ENCODE results near the gene CABP5. TPM values are rescaled to one million over a fixed set of nuclear protein-coding genes. Genes with fewer than 3 reads are reported as not detected.
"Not testable (repeated sequence)": the region's sequence is repeated elsewhere in the genome, so short reads cannot be mapped to it uniquely, and the experiment has no call there.

Gene CABP5
- not detected for total RNA-seq

DNA sequence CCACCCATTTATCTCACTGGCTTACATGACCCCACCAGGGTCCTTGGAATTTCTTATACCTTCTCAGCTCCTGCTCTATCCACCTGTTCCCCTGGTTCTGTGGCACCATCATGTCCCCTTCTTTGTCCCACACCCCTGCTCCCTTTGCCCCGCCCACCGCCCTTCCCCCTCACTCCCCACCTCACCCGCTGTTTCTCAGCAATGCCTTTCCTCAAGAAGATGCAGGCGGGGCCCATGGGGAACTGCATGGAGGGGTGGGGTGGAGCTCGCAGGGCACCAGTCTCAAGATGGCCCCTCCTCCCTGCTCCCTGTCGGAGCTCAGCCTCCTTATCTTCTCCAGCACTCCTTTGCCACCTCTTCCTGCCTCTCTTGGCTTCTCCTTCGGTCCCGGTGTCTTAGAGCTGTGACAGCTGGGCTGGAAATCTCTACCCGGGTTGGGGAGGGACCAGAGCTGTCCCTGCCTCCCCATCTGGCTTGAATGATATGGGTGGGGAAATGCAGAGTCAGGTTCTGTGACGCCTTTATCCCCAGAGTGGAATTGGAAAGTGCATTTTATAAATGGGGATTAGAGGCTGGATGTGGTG, at the start of gene CABP5:
TSS of gene CABP5 (minus strand) at position 405 of the 584 bp plus-strand sequence. CDS start at position 248, 157 bp downstream.
- no peaks in the 10 kb centered on the region for H3K27me3 ChIP-seq (replicated peaks; ENCODE audit: insufficient read depth)
- ATAC-seq (ENCODE audit: insufficient number of reproducible peaks, low FRiP score, low read depth): no peak
- no peaks in the 10 kb centered on the region for H3K4me1 ChIP-seq (ENCODE audit: control insufficient read depth in 1 of 2, low read depth in 2 of 2)
- TF ChIP-seq, protein P1, sequence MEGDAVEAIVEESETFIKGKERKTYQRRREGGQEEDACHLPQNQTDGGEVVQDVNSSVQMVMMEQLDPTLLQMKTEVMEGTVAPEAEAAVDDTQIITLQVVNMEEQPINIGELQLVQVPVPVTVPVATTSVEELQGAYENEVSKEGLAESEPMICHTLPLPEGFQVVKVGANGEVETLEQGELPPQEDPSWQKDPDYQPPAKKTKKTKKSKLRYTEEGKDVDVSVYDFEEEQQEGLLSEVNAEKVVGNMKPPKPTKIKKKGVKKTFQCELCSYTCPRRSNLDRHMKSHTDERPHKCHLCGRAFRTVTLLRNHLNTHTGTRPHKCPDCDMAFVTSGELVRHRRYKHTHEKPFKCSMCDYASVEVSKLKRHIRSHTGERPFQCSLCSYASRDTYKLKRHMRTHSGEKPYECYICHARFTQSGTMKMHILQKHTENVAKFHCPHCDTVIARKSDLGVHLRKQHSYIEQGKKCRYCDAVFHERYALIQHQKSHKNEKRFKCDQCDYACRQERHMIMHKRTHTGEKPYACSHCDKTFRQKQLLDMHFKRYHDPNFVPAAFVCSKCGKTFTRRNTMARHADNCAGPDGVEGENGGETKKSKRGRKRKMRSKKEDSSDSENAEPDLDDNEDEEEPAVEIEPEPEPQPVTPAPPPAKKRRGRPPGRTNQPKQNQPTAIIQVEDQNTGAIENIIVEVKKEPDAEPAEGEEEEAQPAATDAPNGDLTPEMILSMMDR (IDR thresholded peaks at IDR 0.05): no peak
- DNase-seq (ENCODE audit: low spot score): no peak
- H3K9me3 ChIP-seq: no peaks in the 10 kb centered on the region
- H3K36me3 ChIP-seq: peaks cover 2% of the 10 kb centered on the region
- no peak within 1 kb of the TSS for H3K27ac ChIP-seq
- H3K4me3 ChIP-seq: no peak within 1 kb of the TSS

DNA sequence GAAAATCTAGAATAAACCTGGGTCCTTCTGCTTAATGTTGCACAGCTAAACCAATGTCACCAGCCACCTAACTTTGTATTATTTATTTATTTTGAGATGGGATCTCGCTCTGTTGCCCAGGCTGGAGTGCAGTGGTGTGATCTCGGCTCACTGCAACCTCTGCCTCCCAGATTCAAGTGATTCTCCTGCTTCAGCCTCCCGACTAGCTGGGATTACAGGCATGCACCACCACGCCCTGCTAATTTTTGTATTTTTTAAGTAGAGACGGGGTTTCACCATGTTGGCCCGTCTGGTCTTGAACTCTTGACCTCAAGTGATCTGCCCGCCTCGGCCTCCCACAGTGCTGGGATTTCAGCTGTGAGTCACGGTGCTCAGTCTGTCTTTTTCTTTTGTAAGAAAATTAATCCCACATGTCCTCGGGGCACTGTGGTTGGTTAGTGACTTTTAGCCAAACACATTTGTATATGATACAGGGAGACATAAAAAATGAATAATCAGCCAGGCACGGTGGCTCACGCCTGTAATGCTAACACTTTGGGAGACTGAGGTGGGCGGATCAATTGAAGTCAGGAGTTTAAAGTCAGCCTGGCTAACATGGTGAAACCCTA, 47.3 kb upstream of the CABP5 start:
- not testable (repeated sequence) for DNase-seq (ENCODE audit: low spot score); H3K4me1 ChIP-seq (ENCODE audit: control insufficient read depth in 1 of 2, low read depth in 2 of 2); H3K27me3 ChIP-seq (replicated peaks; ENCODE audit: insufficient read depth); H3K27ac ChIP-seq; ATAC-seq (ENCODE audit: insufficient number of reproducible peaks, low FRiP score, low read depth); H3K9me3 ChIP-seq; H3K4me3 ChIP-seq
- H3K36me3 ChIP-seq: peaks cover 15% of the 10 kb centered on the region

DNA sequence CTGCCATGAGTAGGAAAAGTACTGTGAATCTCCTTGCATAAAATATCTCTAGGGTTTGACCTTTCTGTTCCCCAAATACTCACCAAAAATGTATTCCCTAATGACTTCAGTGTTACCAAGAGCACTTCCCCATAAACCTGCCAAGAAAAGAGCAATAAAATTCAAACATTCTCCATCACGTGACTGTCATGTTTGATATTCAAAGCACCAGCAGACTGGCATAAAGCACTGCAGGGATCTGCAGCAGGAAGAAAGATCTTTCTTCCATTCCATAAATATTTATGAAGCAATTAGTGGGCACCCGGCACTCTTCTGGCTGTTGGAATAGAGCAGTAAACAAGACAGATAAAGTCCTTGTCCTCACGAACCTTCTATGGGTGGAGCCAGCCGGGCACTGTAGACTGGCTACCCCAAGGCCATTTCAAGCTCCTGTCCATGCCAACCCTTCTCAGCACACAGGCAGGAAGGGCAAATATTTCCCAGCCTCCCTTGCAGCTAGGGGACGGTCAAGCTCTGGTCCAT, 46.5 kb upstream of the CABP5 start:
- Histone ChIP-seq H3K4me3 (no peak overlapping the region), H3K27ac (no peak overlapping the region), H3K9me3 (no peaks in the 10 kb centered on the region), H3K4me1 (ENCODE audit: control insufficient read depth in 1 of 2, low read depth in 2 of 2) (no peaks in the 10 kb centered on the region), H3K36me3 (peaks cover 9% of the 10 kb centered on the region), H3K27me3 (replicated peaks; ENCODE audit: insufficient read depth) (no peaks in the 10 kb centered on the region)
- no peak for ATAC-seq (ENCODE audit: insufficient number of reproducible peaks, low FRiP score, low read depth)
- TF ChIP-seq, protein P1 (IDR thresholded peaks at IDR 0.05): no peak
- DNase-seq (ENCODE audit: low spot score): no peak

DNA sequence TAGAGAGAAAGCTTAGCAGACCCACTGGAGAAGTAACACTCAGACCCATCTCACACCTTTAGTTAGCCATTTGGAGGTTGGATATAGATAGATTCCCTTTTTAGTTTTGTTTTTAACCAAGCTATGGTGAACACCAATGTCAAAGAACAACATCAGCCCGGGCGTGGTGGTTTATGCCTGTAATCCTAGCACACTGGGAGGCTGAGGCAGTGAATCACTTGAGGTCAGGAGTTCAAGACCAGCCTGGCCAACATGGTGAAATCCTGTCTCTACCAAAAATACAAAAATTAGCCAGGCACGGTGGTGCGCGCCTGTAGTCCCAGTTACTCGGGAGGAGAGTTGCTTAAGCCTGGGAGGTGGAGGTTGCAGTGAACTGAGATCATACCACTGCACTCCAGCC, 45.1 kb upstream of the CABP5 start:
- H3K4me3 ChIP-seq; H3K36me3 ChIP-seq; H3K27me3 ChIP-seq (replicated peaks; ENCODE audit: insufficient read depth); ATAC-seq (ENCODE audit: insufficient number of reproducible peaks, low FRiP score, low read depth); H3K27ac ChIP-seq; DNase-seq (ENCODE audit: low spot score); H3K4me1 ChIP-seq (ENCODE audit: control insufficient read depth in 1 of 2, low read depth in 2 of 2); H3K9me3 ChIP-seq: not testable (repeated sequence)

DNA sequence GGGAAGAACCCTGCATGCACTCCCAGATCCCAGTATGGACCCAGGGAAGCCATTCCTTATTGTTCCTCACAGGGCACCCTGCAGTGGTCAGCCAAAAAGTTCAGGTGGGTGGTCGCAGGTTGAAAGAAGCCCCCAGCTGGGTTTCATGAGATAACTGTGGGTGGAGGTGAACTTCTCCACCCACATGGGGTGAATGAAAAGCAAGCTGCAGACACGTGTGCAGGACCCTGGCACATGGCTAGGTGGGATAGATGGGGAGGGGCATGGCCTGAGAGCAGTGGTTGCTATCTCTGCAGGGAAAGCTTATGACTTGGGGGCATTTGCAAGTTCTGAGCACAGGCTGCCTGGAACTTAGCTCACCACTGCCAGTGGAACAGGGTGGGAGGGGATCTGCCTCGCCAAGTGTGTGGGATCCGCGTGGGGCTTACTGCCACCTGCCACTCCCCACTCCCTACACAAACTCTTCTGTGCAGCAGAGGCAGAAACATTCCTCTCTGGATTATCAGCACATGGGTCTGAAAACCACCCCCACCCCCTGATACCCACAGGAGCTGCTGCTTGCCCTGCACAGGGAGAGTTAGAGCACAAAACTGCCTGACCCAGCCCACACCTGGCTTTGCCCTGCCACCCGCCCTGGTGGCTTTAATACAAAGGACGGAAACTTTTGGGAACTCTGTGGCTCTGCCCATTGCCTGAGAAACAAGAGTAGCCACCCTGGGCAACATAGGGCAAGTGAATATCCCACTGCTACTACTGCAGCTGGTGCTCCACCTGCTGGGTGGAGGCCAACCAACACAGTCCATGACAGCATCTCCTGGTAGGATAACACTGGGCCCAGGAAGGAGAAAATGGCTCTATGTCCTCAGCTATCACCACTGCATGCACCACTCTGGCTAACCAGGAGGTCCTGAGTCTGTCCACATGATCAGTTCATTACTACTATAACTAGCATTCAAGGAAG, 42.3 kb upstream of the CABP5 start:
- no peaks in the 10 kb centered on the region for H3K9me3 ChIP-seq
- H3K4me1 ChIP-seq (ENCODE audit: control insufficient read depth in 1 of 2, low read depth in 2 of 2): no peaks in the 10 kb centered on the region
- TF ChIP-seq, protein P1 (IDR thresholded peaks at IDR 0.05): no peak
- H3K36me3 ChIP-seq: peaks cover 9% of the 10 kb centered on the region
- H3K4me3 ChIP-seq: no peak overlapping the region
- no peaks in the 10 kb centered on the region for H3K27me3 ChIP-seq (replicated peaks; ENCODE audit: insufficient read depth)
- H3K27ac ChIP-seq: no peak overlapping the region
- ATAC-seq (ENCODE audit: insufficient number of reproducible peaks, low FRiP score, low read depth) (no peak), DNase-seq (ENCODE audit: low spot score) (no peak)

DNA sequence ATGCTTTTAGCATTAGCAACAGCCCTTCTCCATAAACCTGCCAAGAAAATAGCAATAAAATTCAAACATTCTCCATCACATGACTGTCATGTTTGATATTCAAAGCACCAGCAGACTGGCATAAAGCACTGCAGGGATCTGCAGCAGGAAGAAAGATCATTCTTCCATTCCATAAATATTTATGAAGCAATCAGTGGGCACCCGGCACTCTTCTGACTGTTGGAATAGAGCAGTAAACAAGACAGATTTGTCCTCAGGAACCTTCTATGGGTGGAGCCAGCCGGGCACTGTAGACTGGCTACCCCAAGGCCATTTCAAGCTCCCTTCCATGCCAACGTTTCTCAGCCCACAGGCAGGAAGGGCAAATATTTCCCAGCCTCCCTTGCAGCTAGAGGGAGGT, 41.2 kb upstream of the CABP5 start:
- ATAC-seq (ENCODE audit: insufficient number of reproducible peaks, low FRiP score, low read depth) (no peak), DNase-seq (ENCODE audit: low spot score) (no peak)
- Histone ChIP-seq H3K4me3 (no peak overlapping the region), H3K36me3 (peaks cover 9% of the 10 kb centered on the region), H3K4me1 (ENCODE audit: control insufficient read depth in 1 of 2, low read depth in 2 of 2) (no peaks in the 10 kb centered on the region), H3K9me3 (no peaks in the 10 kb centered on the region), H3K27me3 (replicated peaks; ENCODE audit: insufficient read depth) (no peaks in the 10 kb centered on the region), H3K27ac (no peak overlapping the region)
- TF ChIP-seq, protein P1 (IDR thresholded peaks at IDR 0.05): no peak
